Activated T-helper 9 cell treated with anti-CD3 and anti-CD28 coated beads, Interleukin-2, amount 50 U/mL, for 16 hours (primary cell): ENCODE measurements around the gene CEP57L1.
"Not testable (repeated sequence)": the region's sequence is repeated elsewhere in the genome, so short reads cannot be mapped to it uniquely, and the experiment has no call there.

ENCODE experiments used
- DNase-seq: peaks from one replicate; pipeline ENCODE4 v3.0.0-alpha.2; 2020; ENCODE audit warnings: low read depth

Gene CEP57L1

DNA sequence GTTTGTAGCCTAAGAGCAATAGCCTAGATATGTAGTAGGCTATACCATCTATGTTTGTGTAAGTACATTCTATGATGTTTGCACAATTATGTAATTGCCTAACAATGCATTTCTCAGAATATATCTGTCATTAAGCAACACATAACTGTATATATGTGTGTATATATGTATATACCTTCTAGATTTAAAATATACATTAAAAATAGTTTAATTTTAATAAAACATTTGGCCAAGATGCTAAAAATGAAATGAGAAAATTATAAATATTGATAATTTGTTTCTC, 21.2 kb upstream of the CEP57L1 start:
- DNase-seq = no peak

DNA sequence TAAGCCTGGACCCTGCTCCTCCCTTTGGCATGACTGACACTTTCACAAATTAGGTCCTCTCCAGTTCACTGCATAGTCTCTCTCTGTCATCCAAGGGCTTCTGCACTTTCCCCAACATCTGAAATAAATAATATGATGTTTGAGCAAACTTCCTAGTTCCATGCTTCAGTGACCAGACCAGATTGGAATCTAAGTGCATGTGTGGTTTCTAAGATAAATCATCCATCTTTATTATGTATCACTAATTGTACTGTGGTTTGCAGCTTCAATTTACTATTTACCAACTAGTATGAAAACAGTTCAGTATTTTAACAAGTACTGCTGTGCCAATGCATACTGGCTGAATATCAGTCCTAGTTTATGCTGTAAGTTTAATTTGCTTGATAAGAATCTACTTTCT, 19.4 kb upstream of the CEP57L1 start:
- no peak for DNase-seq

DNA sequence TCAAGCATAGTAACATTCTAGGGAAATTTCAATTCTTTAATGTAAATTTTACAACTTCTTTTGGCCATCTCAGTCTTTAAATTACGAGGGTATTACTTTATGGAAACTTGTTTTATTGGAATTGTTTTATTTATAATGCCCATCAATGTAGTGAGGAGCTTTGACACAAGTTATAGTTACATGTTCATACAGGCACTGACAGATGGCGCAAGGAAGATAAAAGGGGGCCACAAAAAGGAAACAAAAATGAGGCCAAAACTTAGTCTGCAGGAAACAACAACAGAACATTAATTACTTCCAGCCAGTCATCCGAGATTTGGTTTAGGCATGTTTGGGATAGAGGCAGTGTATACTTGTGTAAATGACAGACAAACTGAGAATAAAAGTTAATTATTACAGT, 18.9 kb upstream of the CEP57L1 start:
- DNase-seq = no peak

DNA sequence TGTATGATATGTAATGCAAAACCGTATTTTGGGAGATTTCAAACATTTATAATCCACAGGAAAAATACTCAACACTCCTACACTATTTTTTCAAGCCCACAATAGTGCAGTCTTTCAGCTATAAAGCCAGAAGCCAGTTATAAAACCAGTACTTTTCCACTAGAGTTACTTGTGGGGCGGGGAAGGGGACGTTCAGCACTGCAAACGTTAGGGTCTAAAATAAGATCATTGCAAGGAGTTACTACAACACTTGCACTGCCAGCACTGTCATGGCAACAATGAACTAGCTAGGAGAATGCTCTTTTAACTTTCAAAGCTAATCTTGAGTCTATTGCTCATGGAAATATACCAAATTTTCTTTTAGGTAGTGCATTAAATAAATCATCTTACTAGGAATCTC, 15.3 kb upstream of the CEP57L1 start:
- no peak for DNase-seq

DNA sequence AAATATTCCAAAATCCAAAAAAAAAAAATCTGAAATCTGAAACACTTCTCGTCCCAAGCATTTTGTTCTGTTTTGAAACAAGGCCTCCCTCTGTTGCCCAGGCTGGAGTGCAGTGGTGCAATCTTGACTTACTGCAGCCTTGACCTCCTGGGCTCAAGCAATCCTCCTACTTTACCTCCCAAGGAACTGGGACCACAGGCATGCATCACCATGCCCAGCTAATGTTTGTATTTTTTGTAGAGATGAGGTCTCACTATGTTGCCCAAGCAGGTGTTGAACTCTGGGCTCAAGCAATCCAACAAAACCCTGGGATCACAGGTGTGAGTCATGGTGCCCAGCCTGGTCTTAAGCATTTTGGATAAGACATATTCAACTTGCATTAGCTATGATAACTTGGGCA, 14.3 kb upstream of the CEP57L1 start:
- no peak for DNase-seq

DNA sequence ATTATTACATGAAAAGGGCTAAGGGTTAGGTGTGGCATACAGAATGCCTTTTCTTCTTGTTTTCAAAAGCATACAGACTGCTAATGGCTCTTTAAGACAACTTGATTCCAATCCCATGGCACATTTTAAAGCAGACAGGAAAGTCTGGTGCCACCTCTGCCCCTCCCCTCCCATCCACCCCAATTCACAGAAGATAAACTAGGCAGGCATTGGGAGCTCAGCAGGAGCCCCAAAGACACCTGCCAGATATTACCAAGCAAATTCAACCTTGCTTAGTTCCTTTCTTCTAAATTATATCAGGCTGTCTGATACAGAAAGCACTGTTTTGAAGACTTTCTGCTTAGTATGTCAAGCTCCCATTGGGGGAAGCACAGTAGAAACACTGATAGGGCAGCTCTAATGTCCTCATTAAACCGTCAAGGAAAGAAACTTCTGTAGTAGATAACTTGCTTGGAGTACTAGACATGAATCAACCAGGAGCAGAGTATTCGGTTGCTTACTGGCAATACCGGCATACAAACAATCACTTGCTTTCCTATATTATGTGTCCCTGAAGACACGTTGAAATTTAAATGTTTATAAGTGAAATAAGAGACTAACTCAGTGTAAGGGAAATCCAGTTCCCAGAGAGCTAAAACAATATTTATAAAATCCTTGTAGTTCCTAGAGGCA, 13.7 kb upstream of the CEP57L1 start:
- no peak for DNase-seq

DNA sequence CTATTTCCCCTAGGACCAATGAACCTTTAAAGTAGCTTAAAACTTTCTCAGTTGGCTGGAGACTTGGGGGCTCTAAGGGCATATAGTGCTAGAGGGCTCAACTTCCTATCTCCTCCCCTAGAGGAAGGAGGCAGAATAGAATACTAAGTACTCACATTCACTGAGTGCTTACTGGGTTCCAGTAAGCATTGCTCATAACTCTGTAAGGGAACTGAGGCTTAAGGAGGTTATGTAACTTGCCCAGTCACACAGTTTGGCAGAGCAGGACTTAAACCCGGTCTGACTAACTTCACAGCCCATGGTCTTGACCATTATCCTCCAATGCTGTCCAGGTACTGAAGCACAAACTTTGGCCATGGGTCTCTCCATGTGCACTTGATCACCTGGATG, 13.1 kb upstream of the CEP57L1 start:
- DNase-seq = no peak

DNA sequence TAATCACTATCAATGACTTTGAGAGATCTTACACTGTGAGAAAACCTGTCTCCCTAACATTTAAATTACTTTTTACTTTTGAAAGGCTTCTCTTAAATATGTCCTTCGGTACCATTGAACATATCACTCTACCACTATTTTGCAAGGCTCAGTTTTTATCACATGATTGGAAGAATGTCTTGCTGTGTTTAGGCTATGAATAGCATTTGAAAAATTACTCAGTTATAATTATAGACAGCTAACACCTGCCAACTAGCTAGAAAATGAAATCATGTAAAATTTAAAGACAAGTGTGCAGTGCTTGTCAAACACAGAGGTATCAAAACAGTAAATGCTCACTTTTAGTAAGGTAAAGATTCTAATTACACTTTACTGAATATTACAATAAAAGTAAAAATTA, 11.7 kb upstream of the CEP57L1 start:
- no peak for DNase-seq

DNA sequence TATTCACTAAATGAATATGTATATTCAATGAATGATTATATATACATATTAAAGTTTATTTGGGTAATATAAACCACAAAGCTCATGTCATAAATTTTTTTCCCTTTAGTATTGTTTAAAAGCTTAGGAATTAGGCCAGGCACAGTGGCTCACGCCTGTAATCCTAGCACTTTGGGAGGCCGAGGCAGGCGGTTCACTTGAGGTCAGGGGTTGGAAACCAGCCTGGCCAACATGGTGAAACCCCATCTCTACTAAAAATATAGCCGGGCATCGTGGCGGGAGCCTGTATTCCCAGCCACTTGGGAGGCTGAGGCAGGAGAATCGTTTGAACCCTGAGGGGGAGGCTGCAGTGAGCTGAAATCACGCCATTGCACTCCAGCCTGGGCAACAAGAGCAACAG, 11.2 kb upstream of the CEP57L1 start:
- not testable (repeated sequence) for DNase-seq

DNA sequence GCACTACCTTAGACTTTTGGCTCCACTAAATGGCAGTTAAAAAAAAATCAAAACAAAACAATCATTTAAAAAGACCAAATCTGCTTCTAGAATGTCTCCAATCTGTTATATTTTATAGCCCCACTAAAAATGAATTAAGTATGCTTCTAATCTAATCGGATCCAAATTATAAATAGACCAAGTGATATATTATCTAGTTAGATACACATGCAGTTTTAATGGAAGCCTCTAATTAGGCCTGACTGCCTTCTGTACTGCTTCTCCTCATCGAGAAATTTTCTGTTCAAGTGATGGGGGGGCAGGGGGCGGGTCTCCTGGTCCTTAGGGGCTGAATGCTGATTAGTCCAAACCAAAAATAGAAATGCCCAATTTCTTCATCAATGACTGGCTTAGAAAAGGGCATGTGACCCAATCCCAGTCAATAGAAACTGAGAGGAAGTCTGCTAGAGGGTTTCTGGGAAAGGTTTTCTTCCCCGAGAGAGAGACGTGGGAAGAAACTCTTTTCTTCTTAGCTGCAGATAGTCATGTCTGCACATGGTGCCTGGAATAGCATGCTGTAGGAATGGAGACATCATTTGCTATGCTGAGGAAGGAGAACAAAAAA, 7.5 kb upstream of the CEP57L1 start:
- no peak for DNase-seq

DNA sequence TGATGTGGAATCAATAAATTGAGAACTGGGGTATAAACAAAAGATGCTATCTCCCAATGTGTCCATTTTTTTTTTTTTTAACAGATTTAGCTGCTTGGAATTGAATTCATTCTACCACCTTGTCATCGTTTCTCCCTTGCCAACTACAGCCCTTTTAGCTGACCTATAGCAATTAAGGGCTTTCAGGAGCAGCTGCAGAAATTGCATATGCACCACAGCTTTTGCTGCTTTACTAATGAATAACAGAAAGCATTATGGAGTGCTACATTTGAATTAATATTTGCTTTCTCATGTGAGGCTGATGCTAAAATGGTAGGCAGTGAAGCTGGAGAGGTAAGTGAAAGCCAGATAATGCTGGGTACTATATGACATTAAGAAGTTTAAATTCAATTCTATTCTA, 6.3 kb upstream of the CEP57L1 start:
- DNase-seq = no peak

DNA sequence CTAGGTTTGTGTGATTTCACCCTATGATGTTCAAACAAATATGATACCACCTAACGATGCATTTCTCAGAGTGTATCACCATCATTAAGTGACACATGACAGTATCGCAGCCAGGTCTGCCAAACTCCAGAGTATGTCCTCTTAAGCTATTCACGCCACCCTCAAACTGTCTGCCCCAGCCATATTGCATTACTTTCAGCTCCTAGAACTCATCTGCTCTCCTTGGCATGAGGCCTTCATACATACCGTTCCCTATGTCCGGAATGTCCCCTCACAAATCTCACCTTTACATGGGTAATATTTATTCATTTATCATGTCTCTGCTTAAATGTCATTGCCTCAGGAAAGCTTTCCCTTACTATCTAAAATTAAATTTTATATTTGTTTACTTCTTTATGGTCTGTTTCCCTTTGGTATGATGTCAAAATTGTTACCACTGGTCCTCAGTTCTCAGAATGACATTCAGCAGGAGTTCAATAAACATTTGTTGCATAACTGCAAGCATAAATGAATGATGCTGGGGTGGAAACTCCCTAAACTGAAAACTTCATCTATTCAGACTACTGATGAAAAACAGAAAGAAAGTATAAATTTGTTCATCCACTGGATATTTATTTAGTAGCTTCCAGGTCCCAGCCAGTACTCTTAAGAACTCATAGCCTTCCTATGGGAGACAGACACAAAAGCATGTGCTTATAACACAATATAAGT, 3.8 kb upstream of the CEP57L1 start:
- DNase-seq = no peak

DNA sequence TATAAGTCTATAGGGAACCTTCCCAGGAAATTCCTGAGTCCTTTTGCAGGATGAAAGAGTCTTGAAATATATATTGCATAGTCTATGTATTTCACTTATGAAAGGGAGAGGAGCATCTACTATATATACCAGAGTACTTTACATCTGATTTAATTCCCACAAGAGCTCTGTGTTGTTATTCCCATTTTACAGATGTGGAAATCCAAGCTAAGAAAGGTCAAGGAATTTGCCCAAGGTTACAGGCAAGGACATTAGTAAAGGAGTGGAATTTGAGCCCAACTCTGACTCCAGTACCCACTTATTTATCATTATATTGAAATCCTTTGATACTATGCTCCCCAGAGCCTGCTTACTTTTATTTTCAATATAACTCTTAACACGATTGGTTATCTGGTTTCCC, 3.2 kb upstream of the CEP57L1 start:
- DNase-seq = no peak

DNA sequence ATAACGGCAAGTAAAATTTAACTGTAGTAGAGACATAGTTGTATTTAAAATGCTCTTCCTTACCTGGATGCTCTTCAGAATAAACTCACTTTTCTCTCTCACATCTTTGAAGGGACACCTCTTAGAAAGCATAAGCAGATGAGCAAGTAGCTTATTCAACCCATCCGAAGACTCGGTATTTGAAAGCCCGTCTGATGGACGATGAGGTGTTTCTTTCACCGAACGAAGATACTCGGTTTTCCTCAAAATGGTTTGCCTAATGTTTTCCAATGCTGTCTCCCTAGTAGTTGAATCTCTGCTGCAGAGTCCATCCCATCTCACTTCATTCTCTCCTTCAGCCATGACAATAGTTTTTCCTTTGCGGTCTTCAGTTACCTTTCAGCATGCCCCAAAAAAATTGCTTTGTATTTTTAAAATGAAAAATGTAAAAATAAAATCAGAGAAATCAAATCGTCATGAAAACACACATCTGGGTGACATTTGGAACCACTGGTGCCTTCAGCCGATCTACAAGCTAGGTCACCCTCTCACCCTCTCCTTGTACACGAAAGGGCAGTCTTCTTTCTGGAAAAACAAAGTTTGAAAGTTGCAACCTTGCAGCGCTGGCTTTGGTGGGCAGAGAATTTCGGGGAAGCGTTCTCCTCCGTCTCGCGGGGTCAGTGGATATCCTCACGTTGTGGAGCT, 1.4 kb upstream of the CEP57L1 start:
- DNase-seq = no peak

DNA sequence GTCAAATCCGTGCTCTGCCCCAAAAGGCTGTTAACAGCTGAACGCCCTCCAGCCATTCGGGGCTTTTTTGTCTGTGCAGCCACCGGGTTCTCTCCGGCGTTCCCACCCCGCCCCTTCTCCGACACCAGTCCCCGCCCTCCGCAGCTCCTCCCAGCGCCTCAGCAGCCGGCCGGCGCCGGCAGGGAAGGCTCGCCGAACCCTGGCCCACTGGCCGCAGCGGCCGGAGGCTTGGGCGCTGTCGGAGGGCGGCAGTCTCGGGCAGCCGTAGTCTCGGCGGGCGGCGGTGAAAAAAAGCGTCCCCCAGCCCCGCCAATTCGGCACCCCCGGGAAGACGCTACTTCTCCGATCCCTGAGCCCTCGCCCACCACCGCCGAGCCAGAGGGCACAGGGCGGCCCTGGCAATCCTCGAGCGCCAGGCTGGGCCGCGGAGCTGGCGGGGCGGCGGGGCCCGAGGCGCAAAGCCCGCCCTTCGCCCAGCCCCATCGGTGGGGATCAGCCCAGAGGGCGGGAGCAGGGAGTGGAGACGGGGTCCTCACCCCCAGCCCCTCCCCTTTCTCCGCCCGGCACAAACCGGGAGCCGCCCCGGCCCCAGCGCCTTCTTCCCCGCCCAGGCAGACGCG, 781 bp upstream of the CEP57L1 start, which contains the start of gene SESN1:
TSS of gene SESN1 (minus strand) at position 431 of the 620 bp plus-strand sequence. CDS start 773 bp downstream, outside the sequence.
- DNase-seq = peak; percentile 77

DNA sequence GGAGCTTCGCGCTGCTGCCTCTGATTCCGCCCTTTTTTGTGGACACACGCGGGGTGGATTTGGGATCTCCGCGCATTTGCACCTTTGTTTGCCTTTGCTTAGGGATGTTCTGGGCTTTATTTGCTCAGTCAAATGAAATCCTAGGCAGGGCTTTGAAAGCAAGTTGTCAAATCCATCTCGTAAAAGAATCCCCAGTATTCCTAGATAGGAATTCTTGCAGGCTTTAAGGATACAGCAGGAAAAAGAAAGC, 453 bp downstream of the CEP57L1 start:
- DNase-seq = no peak

DNA sequence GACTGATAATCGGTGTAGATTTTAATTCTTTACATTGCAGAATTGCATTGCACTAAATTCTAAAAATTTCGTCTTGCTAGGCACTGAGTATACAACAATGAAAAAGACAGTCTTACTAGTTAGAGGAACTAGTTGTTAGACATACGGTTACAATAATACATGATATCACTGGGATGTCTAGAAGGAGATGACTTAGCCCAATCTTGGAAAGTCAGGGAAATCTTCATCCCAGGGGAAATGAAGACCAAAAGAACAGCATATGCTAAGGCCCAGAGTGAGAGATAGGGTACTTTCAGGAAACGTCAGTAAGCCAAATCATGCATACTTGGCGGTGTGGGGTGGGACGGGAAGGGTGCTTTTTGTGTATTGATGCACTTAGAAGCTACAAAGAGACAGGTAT, 901 bp downstream of the CEP57L1 start:
- no peak for DNase-seq

DNA sequence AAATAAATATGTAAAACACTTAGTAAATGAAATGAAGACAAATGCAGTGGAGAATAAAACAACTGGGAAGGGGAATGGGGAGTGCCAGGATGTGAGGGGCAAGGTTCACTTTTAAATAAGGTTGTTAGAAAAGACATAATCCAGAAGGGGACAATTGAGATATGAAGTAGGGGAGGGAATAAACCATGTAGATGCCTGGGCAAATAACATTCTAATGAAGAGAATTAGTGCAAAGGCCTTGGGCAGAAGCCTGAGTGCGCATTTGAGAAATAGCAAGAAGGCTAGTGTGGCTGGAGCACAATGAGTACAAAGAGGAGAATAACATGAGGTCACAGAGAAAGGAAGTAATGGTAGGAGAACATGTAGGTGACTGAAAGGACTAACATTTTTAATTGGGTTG, 2.4 kb downstream of the CEP57L1 start:
- DNase-seq = no peak

DNA sequence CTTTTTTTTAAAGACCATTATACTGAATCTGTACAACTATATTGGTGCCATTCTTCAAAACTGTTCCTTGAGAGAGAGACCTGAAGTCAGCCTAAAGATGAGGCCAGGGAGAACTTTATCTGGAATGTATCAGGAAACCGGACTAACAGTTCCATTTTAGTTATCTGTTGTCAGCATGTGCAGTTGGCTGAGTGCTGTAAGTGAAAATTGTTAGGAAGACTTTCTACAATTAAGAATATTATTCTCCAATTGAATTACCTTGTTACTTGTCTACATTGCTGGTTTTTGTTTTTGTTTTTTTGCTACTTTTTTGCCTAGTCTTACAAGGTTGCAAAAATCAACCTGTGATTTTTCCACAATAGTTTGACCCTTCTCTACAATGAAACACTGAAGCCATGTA, 7.5 kb downstream of the CEP57L1 start:
- DNase-seq = no peak

DNA sequence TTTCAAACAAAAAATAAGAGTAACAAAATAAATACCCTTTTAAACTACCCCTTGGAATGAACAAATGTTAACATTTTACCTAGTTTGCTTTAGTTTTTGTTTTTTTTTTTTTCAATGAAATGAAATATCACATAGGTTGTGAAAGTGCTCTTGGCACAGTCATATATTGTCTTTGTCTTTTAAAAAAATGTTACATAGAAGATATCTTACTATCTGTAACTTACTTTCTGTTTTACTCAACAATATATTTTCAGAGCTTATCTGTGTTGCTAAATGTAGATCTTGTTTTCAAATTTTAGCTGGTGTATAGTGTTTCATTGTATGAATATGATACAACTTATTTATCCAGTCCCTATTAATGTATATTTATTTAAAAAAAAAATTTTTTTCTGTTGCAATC, 8.6 kb downstream of the CEP57L1 start:
- no peak for DNase-seq

DNA sequence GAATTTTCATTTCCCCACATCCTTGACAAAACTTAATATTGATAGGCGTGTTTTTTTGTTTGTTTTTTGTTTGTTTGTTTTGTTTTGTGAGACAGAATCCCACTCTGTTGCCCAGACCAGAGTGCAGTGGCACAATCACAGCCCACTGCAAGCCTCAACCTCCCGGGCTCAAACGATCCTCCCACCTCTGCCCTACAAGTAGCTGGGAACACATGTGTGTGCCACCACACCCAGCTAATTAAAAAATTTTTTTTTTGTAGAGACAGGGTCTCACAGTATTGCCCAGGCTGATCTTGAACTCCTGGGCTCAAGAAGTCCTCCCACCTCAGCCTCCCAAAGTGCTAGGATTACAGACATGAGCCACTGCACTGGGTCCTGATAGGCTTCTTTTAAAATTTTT, 9.2 kb downstream of the CEP57L1 start:
- DNase-seq = no peak

DNA sequence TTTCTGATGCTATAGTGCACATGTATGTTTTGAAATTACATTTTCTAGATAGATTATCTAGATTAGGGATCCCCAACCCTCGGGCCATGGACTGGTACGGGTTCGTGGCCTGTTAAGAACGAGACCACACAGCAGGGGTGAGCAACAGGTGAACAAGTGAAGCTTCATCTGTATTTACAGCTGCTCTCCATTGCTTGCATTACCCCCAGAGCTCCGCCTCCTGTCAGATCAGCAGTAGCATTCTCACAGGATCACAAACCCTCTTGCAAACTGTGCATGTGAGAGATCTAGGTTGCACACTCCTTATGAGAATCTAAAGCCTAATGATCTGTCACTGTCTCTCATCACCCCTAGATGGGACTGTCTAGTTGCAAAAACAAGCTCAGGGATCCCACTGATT, 10.4 kb downstream of the CEP57L1 start:
- no peak for DNase-seq

DNA sequence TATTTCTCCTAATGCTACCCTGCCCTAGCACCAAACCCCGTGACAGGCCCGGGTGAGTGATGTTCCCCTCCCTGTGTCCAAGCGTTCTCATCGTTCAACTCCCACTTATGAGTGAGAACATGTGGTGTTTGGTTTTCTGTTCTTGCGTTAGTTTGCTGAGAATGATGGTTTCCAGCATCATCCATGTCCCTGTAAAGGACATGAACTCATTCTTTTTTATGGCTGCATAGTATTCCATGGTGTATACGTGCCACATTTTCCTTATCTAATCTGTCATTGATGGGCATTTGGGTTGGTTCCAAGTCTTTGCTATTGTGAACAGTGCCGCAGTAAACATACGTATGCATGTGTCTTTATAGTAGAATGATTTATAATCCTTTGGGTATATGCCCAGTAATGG, 14.4 kb downstream of the CEP57L1 start:
- not testable (repeated sequence) for DNase-seq
